IMR-90 (cell line): Measurements from ENCODE around the gene COL27A1.

Experiments used
- BHLHE40 ChIP-seq: fragments of 150-350 bp; IDR thresholded peaks from 2 replicates; pipeline ENCODE4 v1.6.1; 2016; ENCODE audit warnings: mild to moderate bottlenecking, low read depth, low read length
- CEBPB ChIP-seq: IDR thresholded peaks from 2 replicates; pipeline ENCODE4 v1.6.1; 2012; ENCODE audit warnings: low read depth, low read length, improper control_type of control experiment
- CHD1 ChIP-seq: IDR thresholded peaks from 2 replicates; pipeline ENCODE4 v1.6.1; 2012; ENCODE audit warnings: low read depth, low read length, improper control_type of control experiment
- CTCF ChIP-seq: conservative IDR thresholded peaks from 2 replicates; pipeline ENCODE4 v1.5.1; 2012; ENCODE audit warnings: mild to moderate bottlenecking, low read depth, low read length, improper control_type of control experiment
- FOS ChIP-seq: fragments of 150-350 bp; IDR thresholded peaks from 2 replicates; pipeline ENCODE4 v1.6.1; 2016; ENCODE audit warnings: low read depth, low read length
- MAFK ChIP-seq: IDR thresholded peaks from 2 replicates; pipeline ENCODE4 v1.6.1; 2012; ENCODE audit warnings: low read depth, low read length, improper control_type of control experiment
- MAZ ChIP-seq: IDR thresholded peaks from 2 replicates; pipeline ENCODE4 v1.6.1; 2012; ENCODE audit warnings: low read depth, mild to moderate bottlenecking, low read length, improper control_type of control experiment, moderate library complexity, borderline replicate concordance
- NFE2L2 ChIP-seq: fragments of 150-350 bp; IDR thresholded peaks from 2 replicates; pipeline ENCODE4 v1.6.1; 2016; ENCODE audit warnings: low read depth, mild to moderate bottlenecking, low read length
- POLR2A ChIP-seq: IDR thresholded peaks from 2 replicates; pipeline ENCODE4 v1.6.1; 2012; ENCODE audit warnings: mild to moderate bottlenecking, low read depth, low read length
- RAD21 ChIP-seq: IDR thresholded peaks from 2 replicates; pipeline ENCODE4 v1.6.1; 2012; ENCODE audit warnings: low read length, improper control_type of control experiment
- RCOR1 ChIP-seq: IDR thresholded peaks from 2 replicates; pipeline ENCODE4 v1.6.1; 2012; ENCODE audit warnings: mild to moderate bottlenecking, low read length, improper control_type of control experiment; ENCODE audit not compliant: insufficient replicate concordance
- RFX5 ChIP-seq: IDR thresholded peaks from 2 replicates; pipeline ENCODE4 v1.8.0; 2012; ENCODE audit warnings: low read depth, mild to moderate bottlenecking, low read length, moderate library complexity

- no peak for TF ChIP-seq CTCF
- no peak for TF ChIP-seq FOS
- no peak for TF ChIP-seq RFX5
- no peak for TF ChIP-seq MAFK
- no peak for TF ChIP-seq POLR2A
- no peak for TF ChIP-seq RCOR1
- TF ChIP-seq MAZ = no peak
- no peak for TF ChIP-seq RAD21
- TF ChIP-seq BHLHE40 = no peak
- no peak for TF ChIP-seq CHD1
- no peak for TF ChIP-seq NFE2L2
- no peak for TF ChIP-seq CEBPB
Observed at GRCh38 chr9:114229295-114229694, 74.0 kb downstream of the COL27A1 start.
